SK-N-SH treated with all-trans-retinoic acid at 6 μM for 48 hours (cell line): ENCODE measurements around the gene ZNF254.

Experiments
- ATAC-seq: fragments of 200-7000 bp; cut with Tn5 transposase; 3 replicates; pipeline ENCODE4 v1.9.1; 2020; ENCODE audit warnings: mild to moderate bottlenecking, moderate library complexity
- ARNTL ChIP-seq: fragments of 450-650 bp; formaldehyde crosslinking; IDR thresholded peaks from 2 replicates; pipeline ENCODE4 v1.5.0; 2020; ENCODE audit warnings: low read depth, mild to moderate bottlenecking, moderate library complexity, borderline replicate concordance
- BACH2 ChIP-seq: fragments of 250-450 bp; sonication (Bioruptor Pico); IDR thresholded peaks from 2 replicates; pipeline ENCODE4 v1.9.0; 2021; ENCODE audit warnings: mild to moderate bottlenecking, borderline replicate concordance
- CSDC2 ChIP-seq: fragments of 250-450 bp; sonication (Bioruptor Pico); IDR thresholded peaks from 2 replicates; pipeline ENCODE4 v1.5.0; 2020; ENCODE audit warnings: mild to moderate bottlenecking, moderate library complexity
- ESRRG ChIP-seq: fragments of 250-450 bp; sonication (Bioruptor Pico); IDR thresholded peaks from 2 replicates; pipeline ENCODE4 v1.6.1; 2021; ENCODE audit warnings: mild to moderate bottlenecking
- GLIS3 ChIP-seq: fragments of 250-450 bp; sonication (Bioruptor Pico); IDR thresholded peaks from 2 replicates; pipeline ENCODE4 v1.5.0; 2020; ENCODE audit warnings: mild to moderate bottlenecking, moderate library complexity
- ISL1 ChIP-seq: fragments of 250-450 bp; sonication (Bioruptor Pico); IDR thresholded peaks from 2 replicates; pipeline ENCODE4 v2.1.2; 2022; ENCODE audit warnings: mild to moderate bottlenecking, moderate library complexity
- PPARA ChIP-seq: fragments of 250-450 bp; sonication (Bioruptor Pico); IDR thresholded peaks from 2 replicates; pipeline ENCODE4 v1.5.0; 2020; ENCODE audit warnings: mild to moderate bottlenecking, borderline replicate concordance
- RARB ChIP-seq: fragments of 250-450 bp; sonication (Bioruptor Pico); IDR thresholded peaks from 2 replicates; pipeline ENCODE4 v1.8.0; 2021; ENCODE audit warnings: mild to moderate bottlenecking, moderate library complexity
- SNAI2 ChIP-seq: fragments of 250-450 bp; sonication (Bioruptor Pico); IDR thresholded peaks from 2 replicates; pipeline ENCODE4 v1.5.0; 2020; ENCODE audit warnings: mild to moderate bottlenecking, moderate library complexity
- TCF4 ChIP-seq: fragments of 250-450 bp; sonication (Bioruptor Pico); IDR thresholded peaks from 2 replicates; pipeline ENCODE4 v1.8.0; 2021; ENCODE audit warnings: mild to moderate bottlenecking, moderate library complexity, borderline replicate concordance
- TOX ChIP-seq: fragments of 250-450 bp; sonication (Bioruptor Pico); IDR thresholded peaks from 2 replicates; pipeline ENCODE4 v1.8.0; 2021; ENCODE audit warnings: mild to moderate bottlenecking, moderate library complexity, borderline replicate concordance
- ZC3H10 ChIP-seq: fragments of 250-450 bp; sonication (Bioruptor Pico); IDR thresholded peaks from 2 replicates; pipeline ENCODE4 v1.5.1; 2021; ENCODE audit warnings: mild to moderate bottlenecking, moderate library complexity
- ZFP3 ChIP-seq: fragments of 250-450 bp; sonication (Bioruptor Pico); IDR thresholded peaks from 2 replicates; pipeline ENCODE4 v1.5.0; 2020; ENCODE audit warnings: mild to moderate bottlenecking, moderate library complexity
- ZFP30 ChIP-seq: fragments of 450-650 bp; formaldehyde crosslinking; IDR thresholded peaks from 2 replicates; pipeline ENCODE4 v1.5.0; 2022; ENCODE audit warnings: mild to moderate bottlenecking, moderate library complexity
- ZNF565 ChIP-seq: fragments of 450-650 bp; formaldehyde crosslinking; conservative IDR thresholded peaks from 2 replicates; pipeline ENCODE4 v1.5.0; 2020; ENCODE audit warnings: low read depth, mild to moderate bottlenecking, moderate library complexity
- ZNF8 ChIP-seq: fragments of 450-650 bp; formaldehyde crosslinking; IDR thresholded peaks from 2 replicates; pipeline ENCODE4 v1.5.0; 2020; ENCODE audit warnings: mild to moderate bottlenecking, moderate library complexity
- TF ChIP-seq, protein P1 (sequence below): fragments of 250-450 bp; sonication (Bioruptor Pico); IDR thresholded peaks from 2 replicates; pipeline ENCODE4 v1.5.0; 2020; ENCODE audit warnings: mild to moderate bottlenecking, moderate library complexity
- TF ChIP-seq, protein P2 (sequence below): fragments of 250-450 bp; sonication (Bioruptor Pico); IDR thresholded peaks from 2 replicates; pipeline ENCODE4 v1.5.1; 2021; ENCODE audit warnings: mild to moderate bottlenecking, moderate library complexity
- TF ChIP-seq, protein P3 (sequence below): fragments of 250-450 bp; sonication (Bioruptor Pico); IDR thresholded peaks from 2 replicates; pipeline ENCODE4 v1.8.0; 2021; ENCODE audit warnings: low read depth, mild to moderate bottlenecking, moderate library complexity, borderline replicate concordance
- TF ChIP-seq, protein P4 (sequence below): fragments of 250-450 bp; sonication (Bioruptor Pico); IDR thresholded peaks from 2 replicates; pipeline ENCODE4 v1.8.0; 2020; ENCODE audit warnings: mild to moderate bottlenecking, moderate library complexity, borderline replicate concordance
- TF ChIP-seq, protein P5 (sequence below): fragments of 250-450 bp; sonication (Bioruptor Pico); IDR thresholded peaks from 2 replicates; pipeline ENCODE4 v1.5.1; 2020; ENCODE audit warnings: low read depth, mild to moderate bottlenecking, moderate library complexity

ZNF254 gene

DNA sequence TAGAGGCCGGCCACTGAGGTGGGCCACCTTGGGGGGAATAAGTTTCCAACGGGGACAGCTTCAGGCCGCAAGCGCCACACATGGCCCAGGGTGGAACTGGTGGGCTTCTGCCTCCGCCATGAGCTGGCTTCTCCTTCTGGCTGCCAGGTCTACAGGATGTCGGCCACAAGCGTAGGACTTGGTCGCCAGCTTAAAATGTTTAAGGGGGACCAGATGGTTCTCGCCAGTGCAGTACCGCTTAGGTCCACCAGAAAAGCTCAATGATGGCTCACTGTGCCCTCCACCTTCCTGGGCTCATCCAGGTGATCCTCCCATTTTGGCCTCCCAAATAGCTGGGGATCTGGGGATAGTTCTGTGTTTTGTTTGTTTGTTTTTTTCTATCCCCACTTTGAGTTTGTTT lies 38.7 kb upstream of the ZNF254 start (continued):
- TF ChIP-seq, protein P1, sequence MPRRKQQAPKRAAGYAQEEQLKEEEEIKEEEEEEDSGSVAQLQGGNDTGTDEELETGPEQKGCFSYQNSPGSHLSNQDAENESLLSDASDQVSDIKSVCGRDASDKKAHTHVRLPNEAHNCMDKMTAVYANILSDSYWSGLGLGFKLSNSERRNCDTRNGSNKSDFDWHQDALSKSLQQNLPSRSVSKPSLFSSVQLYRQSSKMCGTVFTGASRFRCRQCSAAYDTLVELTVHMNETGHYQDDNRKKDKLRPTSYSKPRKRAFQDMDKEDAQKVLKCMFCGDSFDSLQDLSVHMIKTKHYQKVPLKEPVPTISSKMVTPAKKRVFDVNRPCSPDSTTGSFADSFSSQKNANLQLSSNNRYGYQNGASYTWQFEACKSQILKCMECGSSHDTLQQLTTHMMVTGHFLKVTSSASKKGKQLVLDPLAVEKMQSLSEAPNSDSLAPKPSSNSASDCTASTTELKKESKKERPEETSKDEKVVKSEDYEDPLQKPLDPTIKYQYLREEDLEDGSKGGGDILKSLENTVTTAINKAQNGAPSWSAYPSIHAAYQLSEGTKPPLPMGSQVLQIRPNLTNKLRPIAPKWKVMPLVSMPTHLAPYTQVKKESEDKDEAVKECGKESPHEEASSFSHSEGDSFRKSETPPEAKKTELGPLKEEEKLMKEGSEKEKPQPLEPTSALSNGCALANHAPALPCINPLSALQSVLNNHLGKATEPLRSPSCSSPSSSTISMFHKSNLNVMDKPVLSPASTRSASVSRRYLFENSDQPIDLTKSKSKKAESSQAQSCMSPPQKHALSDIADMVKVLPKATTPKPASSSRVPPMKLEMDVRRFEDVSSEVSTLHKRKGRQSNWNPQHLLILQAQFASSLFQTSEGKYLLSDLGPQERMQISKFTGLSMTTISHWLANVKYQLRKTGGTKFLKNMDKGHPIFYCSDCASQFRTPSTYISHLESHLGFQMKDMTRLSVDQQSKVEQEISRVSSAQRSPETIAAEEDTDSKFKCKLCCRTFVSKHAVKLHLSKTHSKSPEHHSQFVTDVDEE (CRISPR knock-in tag): no peak
- TF ChIP-seq SNAI2 (CRISPR knock-in tag) (no peak), CSDC2 (CRISPR knock-in tag) (no peak), BACH2 (CRISPR knock-in tag) (no peak), GLIS3 (no peak), TCF4 (CRISPR knock-in tag) (no peak), ZNF8 (CRISPR knock-in tag) (no peak), RARB (no peak), TOX (CRISPR knock-in tag) (no peak), PPARA (CRISPR knock-in tag) (no peak), ZFP3 (CRISPR knock-in tag) (no peak), ISL1 (CRISPR knock-in tag) (no peak), ZC3H10 (no peak)

DNA sequence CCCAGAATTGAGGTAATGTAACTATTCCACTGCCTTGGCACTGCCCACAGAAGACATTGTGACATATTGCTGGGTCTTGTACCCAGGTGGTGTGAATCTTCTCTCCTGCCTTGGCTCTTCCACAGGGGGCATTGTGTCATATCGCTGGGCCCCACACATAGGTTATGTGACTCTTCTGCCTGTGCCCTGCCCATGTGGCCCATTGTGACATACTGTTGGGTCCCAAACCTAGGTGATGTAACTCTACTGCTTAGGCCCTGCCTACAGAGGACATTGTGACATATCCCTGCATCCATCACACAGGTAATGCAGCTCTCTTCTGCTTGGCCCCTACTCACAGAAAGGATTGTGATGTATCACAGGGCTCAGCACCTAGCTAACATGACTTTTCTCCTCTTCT lies 37.5 kb upstream of the ZNF254 start:
- TF ChIP-seq TOX (CRISPR knock-in tag): no peak
- TF ChIP-seq, protein P1 (CRISPR knock-in tag): no peak
- TF ChIP-seq ESRRG (CRISPR knock-in tag): no peak
- TF ChIP-seq BACH2 (CRISPR knock-in tag): no peak
- TF ChIP-seq, protein P2, sequence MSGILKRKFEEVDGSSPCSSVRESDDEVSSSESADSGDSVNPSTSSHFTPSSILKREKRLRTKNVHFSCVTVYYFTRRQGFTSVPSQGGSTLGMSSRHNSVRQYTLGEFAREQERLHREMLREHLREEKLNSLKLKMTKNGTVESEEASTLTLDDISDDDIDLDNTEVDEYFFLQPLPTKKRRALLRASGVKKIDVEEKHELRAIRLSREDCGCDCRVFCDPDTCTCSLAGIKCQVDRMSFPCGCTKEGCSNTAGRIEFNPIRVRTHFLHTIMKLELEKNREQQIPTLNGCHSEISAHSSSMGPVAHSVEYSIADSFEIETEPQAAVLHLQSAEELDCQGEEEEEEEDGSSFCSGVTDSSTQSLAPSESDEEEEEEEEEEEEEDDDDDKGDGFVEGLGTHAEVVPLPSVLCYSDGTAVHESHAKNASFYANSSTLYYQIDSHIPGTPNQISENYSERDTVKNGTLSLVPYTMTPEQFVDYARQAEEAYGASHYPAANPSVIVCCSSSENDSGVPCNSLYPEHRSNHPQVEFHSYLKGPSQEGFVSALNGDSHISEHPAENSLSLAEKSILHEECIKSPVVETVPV (CRISPR knock-in tag): no peak
- TF ChIP-seq ZNF565: no peak
- TF ChIP-seq GLIS3: no peak
- TF ChIP-seq, protein P3, sequence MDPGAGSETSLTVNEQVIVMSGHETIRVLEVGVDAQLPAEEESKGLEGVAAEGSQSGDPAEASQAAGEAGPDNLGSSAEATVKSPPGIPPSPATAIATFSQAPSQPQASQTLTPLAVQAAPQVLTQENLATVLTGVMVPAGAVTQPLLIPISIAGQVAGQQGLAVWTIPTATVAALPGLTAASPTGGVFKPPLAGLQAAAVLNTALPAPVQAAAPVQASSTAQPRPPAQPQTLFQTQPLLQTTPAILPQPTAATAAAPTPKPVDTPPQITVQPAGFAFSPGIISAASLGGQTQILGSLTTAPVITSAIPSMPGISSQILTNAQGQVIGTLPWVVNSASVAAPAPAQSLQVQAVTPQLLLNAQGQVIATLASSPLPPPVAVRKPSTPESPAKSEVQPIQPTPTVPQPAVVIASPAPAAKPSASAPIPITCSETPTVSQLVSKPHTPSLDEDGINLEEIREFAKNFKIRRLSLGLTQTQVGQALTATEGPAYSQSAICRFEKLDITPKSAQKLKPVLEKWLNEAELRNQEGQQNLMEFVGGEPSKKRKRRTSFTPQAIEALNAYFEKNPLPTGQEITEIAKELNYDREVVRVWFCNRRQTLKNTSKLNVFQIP: no peak
- TF ChIP-seq ZFP30 (CRISPR knock-in tag): no peak
- ATAC-seq: no peak

DNA sequence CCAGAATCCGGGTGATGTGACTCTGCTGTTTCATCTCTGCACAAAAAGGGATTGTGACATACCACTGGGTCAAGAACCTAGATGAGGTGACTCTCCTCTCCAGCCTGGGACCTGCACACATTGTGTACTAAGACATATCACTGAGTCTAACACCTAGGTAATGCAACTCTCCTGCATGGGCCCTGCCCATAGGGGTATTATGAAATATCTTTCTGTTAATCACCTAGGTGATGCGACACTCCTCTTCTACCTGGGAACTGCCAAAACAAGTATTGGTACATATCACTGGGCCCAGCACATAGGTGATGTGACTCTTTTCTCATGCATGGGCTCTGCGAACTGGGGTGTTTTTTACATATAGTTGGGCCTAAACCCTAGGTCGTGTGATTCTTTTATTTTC lies 35.5 kb upstream of the ZNF254 start:
- TF ChIP-seq TCF4 (CRISPR knock-in tag) (no peak), ARNTL (CRISPR knock-in tag) (no peak), PPARA (CRISPR knock-in tag) (no peak), RARB (no peak), TOX (CRISPR knock-in tag) (no peak), ESRRG (CRISPR knock-in tag) (no peak)
- TF ChIP-seq, protein P2 (CRISPR knock-in tag): no peak
- TF ChIP-seq, protein P4, sequence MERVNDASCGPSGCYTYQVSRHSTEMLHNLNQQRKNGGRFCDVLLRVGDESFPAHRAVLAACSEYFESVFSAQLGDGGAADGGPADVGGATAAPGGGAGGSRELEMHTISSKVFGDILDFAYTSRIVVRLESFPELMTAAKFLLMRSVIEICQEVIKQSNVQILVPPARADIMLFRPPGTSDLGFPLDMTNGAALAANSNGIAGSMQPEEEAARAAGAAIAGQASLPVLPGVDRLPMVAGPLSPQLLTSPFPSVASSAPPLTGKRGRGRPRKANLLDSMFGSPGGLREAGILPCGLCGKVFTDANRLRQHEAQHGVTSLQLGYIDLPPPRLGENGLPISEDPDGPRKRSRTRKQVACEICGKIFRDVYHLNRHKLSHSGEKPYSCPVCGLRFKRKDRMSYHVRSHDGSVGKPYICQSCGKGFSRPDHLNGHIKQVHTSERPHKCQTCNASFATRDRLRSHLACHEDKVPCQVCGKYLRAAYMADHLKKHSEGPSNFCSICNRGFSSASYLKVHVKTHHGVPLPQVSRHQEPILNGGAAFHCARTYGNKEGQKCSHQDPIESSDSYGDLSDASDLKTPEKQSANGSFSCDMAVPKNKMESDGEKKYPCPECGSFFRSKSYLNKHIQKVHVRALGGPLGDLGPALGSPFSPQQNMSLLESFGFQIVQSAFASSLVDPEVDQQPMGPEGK (CRISPR knock-in tag): no peak
- TF ChIP-seq, protein P3: no peak
- TF ChIP-seq, protein P5, sequence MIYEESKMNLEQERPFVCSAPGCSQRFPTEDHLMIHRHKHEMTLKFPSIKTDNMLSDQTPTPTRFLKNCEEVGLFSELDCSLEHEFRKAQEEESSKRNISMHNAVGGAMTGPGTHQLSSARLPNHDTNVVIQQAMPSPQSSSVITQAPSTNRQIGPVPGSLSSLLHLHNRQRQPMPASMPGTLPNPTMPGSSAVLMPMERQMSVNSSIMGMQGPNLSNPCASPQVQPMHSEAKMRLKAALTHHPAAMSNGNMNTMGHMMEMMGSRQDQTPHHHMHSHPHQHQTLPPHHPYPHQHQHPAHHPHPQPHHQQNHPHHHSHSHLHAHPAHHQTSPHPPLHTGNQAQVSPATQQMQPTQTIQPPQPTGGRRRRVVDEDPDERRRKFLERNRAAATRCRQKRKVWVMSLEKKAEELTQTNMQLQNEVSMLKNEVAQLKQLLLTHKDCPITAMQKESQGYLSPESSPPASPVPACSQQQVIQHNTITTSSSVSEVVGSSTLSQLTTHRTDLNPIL (CRISPR knock-in tag): no peak
- ATAC-seq: no peak
